OCI-LY1 (cell line): Measurements from ENCODE around the gene SDCCAG8.

ENCODE experiments used
- CTCF ChIP-seq: fragments of 200-600 bp; sonication (generic), shearing (Covaris generic); IDR thresholded peaks from 2 replicates; pipeline ENCODE4 v1.5.1; 2017; ENCODE audit warnings: mild to moderate bottlenecking, antibody characterized with exemption, low read length, moderate library complexity, mixed read lengths
- EZH2 ChIP-seq: fragments of 200-600 bp; sonication (generic), shearing (Covaris generic); IDR thresholded peaks from 2 replicates; pipeline ENCODE4 v1.8.0; 2017; ENCODE audit warnings: borderline replicate concordance, mixed run types, mild to moderate bottlenecking, antibody characterized with exemption, low read length, moderate library complexity, mixed read lengths

- no peak for TF ChIP-seq CTCF
- no peak for TF ChIP-seq EZH2
Measured at GRCh38 chr1:243471026-243471685, 215.3 kb downstream of the SDCCAG8 start.
